ENCODE data around the gene RIPK3.

The RIPK3 gene

DNA sequence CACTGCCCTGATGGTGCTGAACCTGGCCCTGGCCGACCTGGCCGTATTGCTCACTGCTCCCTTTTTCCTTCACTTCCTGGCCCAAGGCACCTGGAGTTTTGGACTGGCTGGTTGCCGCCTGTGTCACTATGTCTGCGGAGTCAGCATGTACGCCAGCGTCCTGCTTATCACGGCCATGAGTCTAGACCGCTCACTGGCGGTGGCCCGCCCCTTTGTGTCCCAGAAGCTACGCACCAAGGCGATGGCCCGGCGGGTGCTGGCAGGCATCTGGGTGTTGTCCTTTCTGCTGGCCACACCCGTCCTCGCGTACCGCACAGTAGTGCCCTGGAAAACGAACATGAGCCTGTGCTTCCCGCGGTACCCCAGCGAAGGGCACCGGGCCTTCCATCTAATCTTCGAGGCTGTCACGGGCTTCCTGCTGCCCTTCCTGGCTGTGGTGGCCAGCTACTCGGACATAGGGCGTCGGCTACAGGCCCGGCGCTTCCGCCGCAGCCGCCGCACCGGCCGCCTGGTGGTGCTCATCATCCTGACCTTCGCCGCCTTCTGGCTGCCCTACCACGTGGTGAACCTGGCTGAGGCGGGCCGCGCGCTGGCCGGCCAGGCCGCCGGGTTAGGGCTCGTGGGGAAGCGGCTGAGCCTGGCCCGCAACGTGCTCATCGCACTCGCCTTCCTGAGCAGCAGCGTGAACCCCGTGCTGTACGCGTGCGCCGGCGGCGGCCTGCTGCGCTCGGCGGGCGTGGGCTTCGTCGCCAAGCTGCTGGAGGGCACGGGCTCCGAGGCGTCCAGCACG is 23.8 kb downstream of the RIPK3 start:
- TF ChIP-seq, protein P1, sequence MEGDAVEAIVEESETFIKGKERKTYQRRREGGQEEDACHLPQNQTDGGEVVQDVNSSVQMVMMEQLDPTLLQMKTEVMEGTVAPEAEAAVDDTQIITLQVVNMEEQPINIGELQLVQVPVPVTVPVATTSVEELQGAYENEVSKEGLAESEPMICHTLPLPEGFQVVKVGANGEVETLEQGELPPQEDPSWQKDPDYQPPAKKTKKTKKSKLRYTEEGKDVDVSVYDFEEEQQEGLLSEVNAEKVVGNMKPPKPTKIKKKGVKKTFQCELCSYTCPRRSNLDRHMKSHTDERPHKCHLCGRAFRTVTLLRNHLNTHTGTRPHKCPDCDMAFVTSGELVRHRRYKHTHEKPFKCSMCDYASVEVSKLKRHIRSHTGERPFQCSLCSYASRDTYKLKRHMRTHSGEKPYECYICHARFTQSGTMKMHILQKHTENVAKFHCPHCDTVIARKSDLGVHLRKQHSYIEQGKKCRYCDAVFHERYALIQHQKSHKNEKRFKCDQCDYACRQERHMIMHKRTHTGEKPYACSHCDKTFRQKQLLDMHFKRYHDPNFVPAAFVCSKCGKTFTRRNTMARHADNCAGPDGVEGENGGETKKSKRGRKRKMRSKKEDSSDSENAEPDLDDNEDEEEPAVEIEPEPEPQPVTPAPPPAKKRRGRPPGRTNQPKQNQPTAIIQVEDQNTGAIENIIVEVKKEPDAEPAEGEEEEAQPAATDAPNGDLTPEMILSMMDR (IDR thresholded peaks at IDR 0.05; ENCODE audit: control extremely low read depth, extremely low read depth, low read depth, missing control alignments) = no peak
- ChIA-PET POLR2A (no interaction called here), CTCF (interaction anchor here (1.7 kb wide), 2 partner anchors 8 to 116 kb away, joined by 6 to 12 read pairs; partner anchors contain the start of gene CIDEB)
- DNase-seq (ENCODE audit: extremely low spot score) = no peak

DNA sequence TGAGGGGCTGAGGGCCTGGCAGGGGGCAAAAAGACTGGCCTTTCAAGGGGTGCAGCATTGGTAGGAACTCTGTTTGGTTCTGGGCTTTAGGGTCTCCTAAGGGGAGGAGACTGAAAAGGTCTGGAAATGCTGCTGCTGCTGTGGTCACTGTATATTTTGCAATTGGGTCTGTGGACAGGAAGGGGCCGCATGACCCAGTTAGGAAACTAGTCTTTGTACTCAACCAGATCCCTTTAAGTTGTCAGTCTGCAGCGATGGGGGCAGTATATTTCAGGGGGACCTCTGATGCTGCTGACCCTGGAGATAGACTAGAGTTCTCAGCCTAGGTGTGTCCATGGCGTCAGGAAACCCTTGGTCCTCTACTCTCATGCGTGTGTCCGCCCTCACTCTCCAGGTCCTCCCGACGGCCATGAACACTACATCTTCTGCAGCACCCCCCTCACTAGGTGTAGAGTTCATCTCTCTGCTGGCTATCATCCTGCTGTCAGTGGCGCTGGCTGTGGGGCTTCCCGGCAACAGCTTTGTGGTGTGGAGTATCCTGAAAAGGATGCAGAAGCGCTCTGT is 24.5 kb downstream of the RIPK3 start:
- DNase-seq (ENCODE audit: extremely low spot score) = no peak
- POLR2A ChIA-PET = no interaction called here
- CTCF ChIA-PET = interaction anchor here (1.7 to 10.4 kb wide), 4 partner anchors 8 to 207 kb away, joined by 5 to 114 read pairs (median 9); partner anchors contain the start of genes CBLN3, CIDEB and KHNYN
- TF ChIP-seq, protein P1 (IDR thresholded peaks at IDR 0.05; ENCODE audit: control extremely low read depth, extremely low read depth, low read depth, missing control alignments) = no peak

DNA sequence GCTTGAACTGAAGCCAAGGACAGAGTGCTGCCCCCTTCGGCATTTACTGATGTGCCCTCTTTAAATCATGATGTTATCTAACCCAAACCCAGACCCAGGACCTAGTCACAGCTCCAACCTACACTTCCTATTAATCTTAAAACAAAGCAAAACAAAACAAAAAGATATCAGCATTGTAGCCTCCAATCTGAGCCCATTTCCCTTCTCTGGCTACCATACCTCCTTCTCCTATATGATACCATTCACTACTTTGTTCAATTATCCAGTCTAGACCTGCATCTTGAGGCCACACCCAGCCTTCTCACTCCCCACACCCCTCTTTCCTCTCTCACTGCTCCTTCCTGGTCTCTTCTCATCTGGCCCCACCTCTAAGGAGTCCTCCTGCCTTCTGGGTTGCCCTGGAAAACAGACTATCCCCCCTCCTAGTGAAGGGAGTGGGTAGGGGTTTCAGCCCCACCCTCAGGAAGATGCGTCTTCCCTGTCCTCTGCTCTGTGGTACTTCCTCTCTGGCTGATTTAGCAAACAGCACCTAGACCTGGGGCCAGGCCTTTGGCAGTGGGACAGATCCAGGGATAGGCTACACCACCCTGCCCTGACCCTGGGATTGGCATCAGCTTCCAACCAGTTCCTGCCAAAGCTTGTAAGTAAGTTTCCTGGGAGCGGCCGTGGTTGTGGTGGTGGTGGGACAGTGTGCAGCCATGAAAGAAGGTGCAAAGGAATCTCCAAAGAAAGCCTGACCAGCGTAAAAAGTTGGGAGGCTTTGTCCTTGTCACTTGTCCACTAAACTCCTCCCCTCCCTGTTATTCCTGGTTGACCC is 25.2 kb downstream of the RIPK3 start:
- DNase-seq (ENCODE audit: extremely low spot score) = no peak
- ChIA-PET POLR2A (no interaction called here), CTCF (interaction anchor here (0.8 to 10.4 kb wide), 5 partner anchors 10 to 206 kb away, joined by 3 to 151 read pairs (median 5); partner anchors contain the start of genes CBLN3, DHRS1, KHNYN and NOP9)
- TF ChIP-seq, protein P1 (IDR thresholded peaks at IDR 0.05; ENCODE audit: control extremely low read depth, extremely low read depth, low read depth, missing control alignments) = no peak

DNA sequence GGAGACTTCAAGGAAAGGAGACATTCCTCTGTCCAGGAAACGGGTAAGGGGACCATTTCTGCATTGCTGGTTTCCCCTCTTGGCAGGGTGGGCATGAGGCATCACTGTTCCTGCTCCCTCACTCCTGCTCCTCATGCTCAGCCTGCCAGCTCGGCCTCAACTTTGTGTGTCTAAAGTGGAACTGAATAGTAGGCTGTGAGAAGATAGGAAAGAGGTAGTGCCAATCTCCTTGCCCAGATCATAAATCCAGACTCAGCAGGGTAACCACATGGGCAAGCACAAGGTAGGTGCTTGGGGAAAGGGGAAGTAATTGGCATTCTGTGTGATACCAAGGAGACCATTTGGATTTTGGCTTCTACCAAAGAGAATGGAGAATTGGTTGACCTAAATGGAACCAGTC is 25.9 kb downstream of the RIPK3 start:
- CTCF ChIA-PET = interaction anchor here (0.8 to 10.4 kb wide), 5 partner anchors 11 to 205 kb away, joined by 3 to 151 read pairs (median 5); partner anchors contain the start of genes CBLN3, DHRS1, KHNYN and NOP9
- TF ChIP-seq, protein P1 (IDR thresholded peaks at IDR 0.05; ENCODE audit: control extremely low read depth, extremely low read depth, low read depth, missing control alignments) = no peak
- POLR2A ChIA-PET = no interaction called here
- no peak for DNase-seq (ENCODE audit: extremely low spot score)

DNA sequence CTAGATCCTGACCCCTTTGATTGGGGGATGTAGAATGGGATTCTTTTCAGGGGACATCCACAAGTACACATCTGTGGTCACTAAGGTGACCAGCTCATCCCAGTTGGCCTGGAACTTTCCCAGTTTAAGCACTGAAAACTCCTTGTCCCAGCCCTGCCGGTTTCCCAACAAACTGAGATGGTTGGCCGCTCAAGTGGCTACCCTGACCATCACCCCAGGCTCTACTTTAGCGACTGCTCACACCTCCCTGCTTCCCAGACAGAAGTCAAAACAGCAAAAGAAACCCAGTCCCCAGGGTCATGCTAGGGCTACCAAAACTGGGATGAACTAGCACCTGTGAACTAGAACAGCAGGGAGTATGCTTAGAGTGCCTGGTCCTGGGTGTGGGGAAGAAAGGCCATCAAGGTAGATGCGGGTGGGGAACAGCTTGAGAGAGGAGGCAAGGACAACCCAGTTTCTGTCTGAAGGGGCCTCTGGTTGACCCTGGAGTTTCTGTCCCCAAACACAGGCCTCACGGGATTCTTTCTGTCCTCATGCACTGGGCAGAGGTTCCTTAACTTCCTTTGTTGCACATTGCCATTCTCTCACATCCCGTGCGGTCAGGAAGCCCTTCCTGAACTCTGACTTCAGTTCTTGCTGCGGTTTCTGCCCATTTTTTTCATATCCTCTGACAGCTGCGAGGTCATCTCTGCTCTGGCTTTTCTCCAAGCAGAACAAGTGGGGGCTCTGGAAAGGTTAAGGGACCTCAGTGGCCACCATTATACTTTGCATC is 26.9 kb downstream of the RIPK3 start:
- DNase-seq (ENCODE audit: extremely low spot score) = no peak
- ChIA-PET CTCF (interaction anchor here (0.8 to 10.4 kb wide), 6 partner anchors 14 to 120 kb away, joined by 3 to 155 read pairs (median 93); partner anchors contain the start of genes ADCY4, CBLN3, DHRS1 and KHNYN), POLR2A (no interaction called here)
- TF ChIP-seq, protein P1 (IDR thresholded peaks at IDR 0.05; ENCODE audit: control extremely low read depth, extremely low read depth, low read depth, missing control alignments) = no peak

All from GM10248 (cell line).